Measurements from ENCODE around the gene LYSET.
"Not testable (repeated sequence)": the region's sequence is repeated elsewhere in the genome, so short reads cannot be mapped to it uniquely, and the experiment has no call there.

The LYSET gene

DNA sequence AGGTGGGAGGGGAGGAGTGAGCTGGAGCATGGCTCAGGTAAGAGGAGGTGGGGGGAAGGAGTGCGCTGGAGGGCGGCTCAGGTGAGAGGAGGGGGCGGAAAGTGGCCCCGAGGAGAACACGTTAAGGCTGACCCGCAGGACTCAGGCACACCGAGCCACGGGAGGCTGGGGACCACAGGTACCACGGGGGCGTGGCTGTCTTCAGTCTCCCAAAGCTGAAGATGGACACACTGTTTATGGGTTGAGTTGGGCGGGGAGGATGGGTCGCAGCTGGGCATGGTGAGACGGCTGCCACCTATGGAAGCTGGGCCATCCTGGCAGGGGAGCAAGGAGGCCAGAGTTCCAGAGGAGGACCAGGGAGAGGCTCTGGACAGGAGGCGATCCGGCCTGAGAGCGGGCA is 45.4 kb downstream of the LYSET start:
- no peak for DNase-seq

- no peak for DNase-seq
Observed at GRCh38 chr14:93231129-93231979, 46.2 kb downstream of the LYSET start.

DNA sequence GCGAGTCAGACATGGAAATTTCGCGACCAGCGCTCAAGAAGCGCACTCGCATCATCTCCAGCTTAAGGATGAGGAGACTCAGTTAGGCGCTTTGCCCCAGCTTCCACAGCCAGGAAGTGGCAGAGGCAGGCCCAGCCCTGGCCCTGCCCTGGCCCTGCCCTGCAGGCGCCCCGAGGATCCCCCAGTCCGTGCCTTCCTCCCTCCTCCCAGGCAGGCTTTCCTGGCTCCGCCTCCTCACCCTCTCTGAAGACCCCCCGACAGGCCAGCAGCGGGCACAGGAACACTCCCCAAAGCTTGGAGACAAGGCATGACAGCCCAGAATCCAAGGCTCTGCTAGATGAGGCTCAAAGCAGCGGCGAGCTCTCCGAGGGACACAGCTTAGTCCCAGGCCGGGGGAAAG is 47.0 kb downstream of the LYSET start:
- no peak for DNase-seq

- not testable (repeated sequence) for DNase-seq
Observed at GRCh38 chr14:93233078-93233477, 48.0 kb downstream of the LYSET start.

DNA sequence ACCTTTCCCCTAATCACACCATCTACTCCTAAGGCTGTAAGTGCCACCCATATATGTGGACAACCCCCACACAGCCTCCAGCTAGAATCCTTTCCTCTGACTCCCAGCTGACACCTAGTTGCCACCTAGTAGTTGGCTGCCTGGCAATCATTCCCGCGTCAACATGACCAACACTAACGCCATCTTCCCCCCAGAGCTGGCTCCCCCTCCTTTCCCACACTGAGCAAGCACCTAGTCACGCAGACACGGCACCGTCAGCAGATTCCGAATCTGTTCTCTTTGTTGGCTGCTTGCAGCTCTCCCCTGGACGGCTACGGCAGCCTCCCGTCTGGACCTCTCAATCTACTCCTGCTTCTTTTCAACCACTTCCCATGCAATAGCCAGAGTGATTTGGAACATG is 49.7 kb downstream of the LYSET start:
- no peak for DNase-seq

Data from stimulated activated CD4-positive, alpha-beta T cell treated with anti-CD3 and anti-CD28 coated beads, Interleukin-4, amount 100 ng/mL, for 24 hours (primary cell).